Measurements from ENCODE around the gene KRT23.
A peak's percentile ranks its signal among the peaks of the same experiment; 100 is the strongest.
"Not testable (repeated sequence)": the region's sequence is repeated elsewhere in the genome, so short reads cannot be mapped to it uniquely, and the experiment has no call there.

Gene KRT23

GRCh38 chr17:40949418-40949817 is 12.0 kb upstream of the KRT23 start:
- no peak for DNase-seq (ENCODE audit: low spot score)

- DNase-seq (ENCODE audit: low spot score), result no peak
Observed at GRCh38 chr17:40947929-40948328, 10.5 kb upstream of the KRT23 start.

DNA sequence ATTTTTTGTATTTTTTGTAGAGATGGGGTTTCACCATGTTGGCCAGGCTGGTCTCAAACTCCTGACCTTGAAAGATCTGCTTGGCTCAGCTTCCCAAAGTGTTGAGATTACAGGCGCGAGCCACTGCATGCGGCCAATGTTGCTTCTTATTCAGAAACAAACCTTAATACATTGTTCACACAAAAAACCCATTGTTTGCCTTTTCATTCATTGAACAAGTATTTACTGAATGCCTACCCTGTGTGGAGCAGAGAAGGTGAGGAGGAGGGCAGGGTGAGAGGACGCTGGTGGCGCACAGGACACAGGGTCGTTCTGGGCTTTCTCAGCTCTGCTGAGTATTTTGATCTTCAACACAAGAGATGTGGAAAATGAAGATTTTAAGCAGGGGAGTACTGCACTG is 8.0 kb upstream of the KRT23 start:
- no peak for DNase-seq (ENCODE audit: low spot score)

DNA sequence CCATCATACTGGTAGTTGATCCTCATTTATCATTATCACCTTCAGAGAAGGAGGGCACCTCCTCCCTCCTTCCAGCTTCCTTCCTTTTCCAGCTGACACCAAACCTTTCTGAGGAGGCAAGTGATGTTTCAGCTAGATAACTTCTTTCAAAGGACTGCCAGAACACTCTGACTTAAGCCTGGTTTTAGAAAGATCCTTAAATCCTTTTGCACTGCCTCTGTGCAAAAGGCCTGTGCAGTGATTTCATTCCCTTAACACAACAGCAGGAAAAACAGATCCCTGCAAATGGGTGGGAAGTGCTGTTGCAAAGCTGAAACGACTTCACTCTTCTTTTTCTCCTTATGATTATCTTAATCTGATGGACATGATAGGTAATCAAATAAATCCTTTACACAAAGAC is 7.1 kb upstream of the KRT23 start:
- no peak for DNase-seq (ENCODE audit: low spot score)

GRCh38 chr17:40942553-40942952 is 5.1 kb upstream of the KRT23 start:
- DNase-seq (ENCODE audit: low spot score), result no peak

DNA sequence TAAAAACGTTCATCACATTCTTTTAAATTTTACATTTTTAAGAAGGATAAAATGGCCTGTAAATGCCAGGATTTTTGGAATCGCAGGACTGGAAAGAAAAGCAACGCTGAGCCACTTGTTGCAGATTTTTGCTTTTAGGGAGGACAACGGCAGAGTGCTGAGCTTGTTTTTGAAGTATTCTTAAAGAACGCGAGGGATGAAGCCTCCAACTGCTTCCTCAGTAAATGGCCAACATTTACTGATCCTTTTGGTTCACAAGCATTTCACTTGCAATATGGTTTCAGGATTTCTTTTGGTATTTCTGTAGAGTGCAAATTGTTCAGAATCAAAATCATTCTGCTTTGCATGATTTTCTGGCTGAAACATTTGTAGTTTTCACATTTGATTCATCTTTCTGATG is 2.8 kb upstream of the KRT23 start:
- DNase-seq (ENCODE audit: low spot score), result no peak

- DNase-seq (ENCODE audit: low spot score), result peak; percentile 34
Observed at GRCh38 chr17:40938981-40939380, 1.5 kb upstream of the KRT23 start.

GRCh38 chr17:40936976-40937375 is 470 bp downstream of the KRT23 start:
- DNase-seq (ENCODE audit: low spot score), result no peak

GRCh38 chr17:40936437-40936971 is 942 bp downstream of the KRT23 start:
- DNase-seq (ENCODE audit: low spot score), result no peak

GRCh38 chr17:40935624-40936023 is 1.8 kb downstream of the KRT23 start:
- DNase-seq (ENCODE audit: low spot score), result no peak

GRCh38 chr17:40932608-40933007 is 4.8 kb downstream of the KRT23 start:
- DNase-seq (ENCODE audit: low spot score), result no peak

- no peak for DNase-seq (ENCODE audit: low spot score)
Observed at GRCh38 chr17:40931311-40931710, 6.1 kb downstream of the KRT23 start.

DNA sequence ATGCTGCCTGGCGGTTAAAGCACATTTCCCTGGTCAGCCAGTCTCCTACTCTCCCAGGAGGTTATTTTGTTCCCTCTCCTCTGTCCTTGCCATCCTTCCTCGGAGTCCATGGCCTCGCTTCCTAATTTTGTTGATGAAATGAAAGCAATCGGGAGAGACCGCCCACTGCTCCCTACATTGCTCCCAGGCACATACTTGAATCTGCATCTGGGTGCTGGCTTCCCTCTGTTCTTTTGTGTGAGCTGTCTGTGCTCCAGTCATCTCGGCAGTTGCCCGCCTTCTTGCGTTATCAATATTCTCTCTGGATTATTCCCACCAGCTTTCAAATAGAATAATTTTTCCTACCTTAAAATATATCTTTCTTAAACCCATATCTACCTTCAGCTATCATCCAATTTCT is 11.1 kb downstream of the KRT23 start:
- DNase-seq (ENCODE audit: low spot score), result no peak

- DNase-seq (ENCODE audit: low spot score), result peak; percentile 91
Observed at GRCh38 chr17:40922239-40922638, 15.2 kb downstream of the KRT23 start.

DNA sequence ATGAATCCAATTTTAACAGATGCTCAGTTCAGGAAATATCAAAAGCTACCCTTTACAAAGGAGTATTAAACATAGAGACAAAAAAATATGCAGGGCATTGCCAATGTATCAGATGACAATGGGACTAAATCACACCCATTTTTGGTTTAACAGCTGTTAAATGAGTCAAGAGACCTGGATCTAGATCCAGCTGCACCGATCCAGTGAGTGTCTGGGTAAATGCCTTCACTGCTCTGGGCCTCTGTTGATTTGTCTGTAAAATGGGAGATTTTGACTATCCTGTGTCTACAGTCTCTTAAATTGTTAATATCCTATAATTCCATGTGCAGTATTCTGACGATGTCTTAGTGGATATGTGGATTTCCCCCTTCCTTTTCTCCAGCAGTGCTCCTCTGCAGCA is 16.4 kb downstream of the KRT23 start:
- no peak for DNase-seq (ENCODE audit: low spot score)

- DNase-seq (ENCODE audit: low spot score), result not testable (repeated sequence)
Observed at GRCh38 chr17:40917116-40917515, 20.3 kb downstream of the KRT23 start.

- no peak for DNase-seq (ENCODE audit: low spot score)
Observed at GRCh38 chr17:40916366-40916765, 21.1 kb downstream of the KRT23 start.

DNA sequence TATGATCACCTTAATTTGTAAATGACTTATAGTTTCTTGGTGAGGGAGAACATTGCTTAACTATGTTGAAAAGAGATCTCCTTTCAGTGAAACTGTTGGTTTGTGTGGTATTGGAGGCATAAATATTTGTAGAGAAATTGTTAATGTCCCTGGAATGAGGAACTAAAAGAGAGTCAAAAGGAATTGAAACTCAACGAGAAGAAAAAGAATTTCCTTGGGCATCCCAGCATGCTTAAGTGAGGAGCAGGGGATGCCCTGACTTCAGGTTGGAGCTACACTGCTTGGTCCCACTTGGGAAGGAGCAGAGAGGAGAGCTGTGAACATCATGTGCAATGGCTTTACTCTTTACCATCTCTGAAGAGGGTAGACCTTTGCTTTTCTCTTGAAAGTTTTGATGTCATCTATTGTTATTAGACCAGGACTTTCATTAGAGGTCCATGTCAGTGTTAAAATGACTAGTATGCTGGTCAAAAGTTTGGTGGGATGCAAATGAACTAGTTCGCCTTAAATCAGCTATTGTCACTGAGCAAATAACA is 21.7 kb downstream of the KRT23 start:
- DNase-seq (ENCODE audit: low spot score), result peak; percentile 42

DNA sequence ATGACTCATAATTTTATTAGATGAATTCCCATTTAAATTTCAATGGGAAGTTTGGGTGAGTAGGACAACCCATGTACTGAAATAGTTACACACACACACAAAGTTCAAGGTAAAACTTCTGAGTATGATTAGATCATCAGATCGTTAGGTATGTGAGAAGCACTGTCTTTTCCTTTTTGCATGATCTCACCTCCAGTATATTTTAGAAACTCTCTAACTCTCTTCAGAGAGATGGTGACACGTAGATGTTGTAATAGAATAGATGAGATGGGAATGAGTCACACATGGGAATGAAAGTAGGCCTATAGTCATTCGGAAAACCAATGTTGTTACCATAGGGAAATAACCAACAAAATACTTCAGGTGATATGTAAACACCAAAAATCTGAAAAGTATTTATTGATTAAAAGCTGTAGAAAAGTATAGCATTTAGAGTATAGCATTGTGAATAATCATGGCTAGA is 22.2 kb downstream of the KRT23 start:
- DNase-seq (ENCODE audit: low spot score), result peak; percentile 74

- DNase-seq (ENCODE audit: low spot score), result no peak
Observed at GRCh38 chr17:40914075-40914855, 23.2 kb downstream of the KRT23 start.

DNA sequence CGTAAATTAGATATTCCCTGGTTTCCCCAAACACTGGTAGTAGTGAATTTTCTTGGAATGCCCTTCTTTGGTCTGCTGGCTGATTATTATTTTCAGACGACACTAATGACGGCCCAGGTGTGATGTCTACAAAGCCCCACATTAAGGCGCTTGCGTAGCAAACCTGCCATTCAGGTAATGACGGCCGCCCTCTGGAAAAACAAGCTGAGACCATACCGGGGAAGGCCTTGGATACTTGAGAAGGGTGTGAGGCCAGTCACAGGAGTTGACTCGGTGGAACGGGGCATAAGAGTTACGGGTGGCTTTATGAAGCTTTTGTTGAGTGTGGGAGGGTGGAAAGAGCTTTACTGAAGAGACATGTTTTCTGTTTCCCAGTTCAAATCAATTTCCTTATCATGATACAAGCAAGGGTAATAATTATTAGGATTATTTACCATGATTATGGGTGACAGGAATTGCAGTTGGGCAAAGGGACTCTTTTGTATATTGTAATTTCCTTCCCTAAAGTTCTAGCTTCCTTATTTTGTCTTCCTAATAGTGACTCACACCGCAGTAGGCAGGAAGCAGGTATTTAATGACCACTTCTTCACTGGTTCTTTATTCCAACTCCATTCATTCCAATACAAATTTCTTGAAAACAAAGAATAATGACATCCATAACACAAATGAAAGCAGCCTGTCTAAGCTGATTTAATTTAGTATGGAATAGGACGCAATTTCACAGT is 24.8 kb downstream of the KRT23 start:
- DNase-seq (ENCODE audit: low spot score), result no peak

GRCh38 chr17:40910441-40910841 is 27.0 kb downstream of the KRT23 start:
- peak; percentile 43 for DNase-seq (ENCODE audit: low spot score)

DNA sequence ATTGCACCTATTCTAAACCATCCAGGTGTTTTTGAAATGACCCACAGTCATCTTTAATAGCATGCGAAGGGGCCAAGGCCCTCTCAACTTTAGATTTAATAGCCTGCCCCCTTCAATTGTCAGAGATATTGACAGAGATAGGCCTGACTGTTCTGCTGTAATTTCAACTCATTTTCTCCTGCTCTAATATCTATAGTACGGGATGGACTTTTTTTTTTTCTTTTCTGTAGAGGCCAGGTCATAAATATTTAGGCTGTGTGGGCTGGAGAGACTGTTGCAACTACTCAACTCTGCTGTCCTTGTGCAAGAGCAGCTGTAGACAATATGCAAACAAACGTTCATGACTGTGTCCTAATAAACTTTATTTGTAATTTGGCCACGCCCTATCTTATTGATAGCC is 27.7 kb downstream of the KRT23 start:
- peak; percentile 41 for DNase-seq (ENCODE audit: low spot score)

Measured in AG20443 (cell line).